Mammary epithelial cell (primary cell): ENCODE measurements around the gene NEO1.

Experiments used
- EZH2 ChIP-seq: IDR thresholded peaks from 2 replicates; pipeline ENCODE4 v1.6.1; 2012; ENCODE audit warnings: low read length, inconsistent platforms, borderline replicate concordance
- TF ChIP-seq, protein P1 (sequence below), 2 donors: IDR thresholded peaks in 1 of 2; conservative IDR thresholded peaks in 1 of 2; 2 replicates each; pipeline ENCODE4 v1.5.1; 2011 to 2012; ENCODE audit warnings: inconsistent platforms in 2 of 2, low read length in 2 of 2, mild to moderate bottlenecking in 2 of 2, control low read depth in 1 of 2, low read depth in 1 of 2; ENCODE audit not compliant: insufficient read depth in 1 of 2; ENCODE audit errors: extremely low read depth in 1 of 2

DNA sequence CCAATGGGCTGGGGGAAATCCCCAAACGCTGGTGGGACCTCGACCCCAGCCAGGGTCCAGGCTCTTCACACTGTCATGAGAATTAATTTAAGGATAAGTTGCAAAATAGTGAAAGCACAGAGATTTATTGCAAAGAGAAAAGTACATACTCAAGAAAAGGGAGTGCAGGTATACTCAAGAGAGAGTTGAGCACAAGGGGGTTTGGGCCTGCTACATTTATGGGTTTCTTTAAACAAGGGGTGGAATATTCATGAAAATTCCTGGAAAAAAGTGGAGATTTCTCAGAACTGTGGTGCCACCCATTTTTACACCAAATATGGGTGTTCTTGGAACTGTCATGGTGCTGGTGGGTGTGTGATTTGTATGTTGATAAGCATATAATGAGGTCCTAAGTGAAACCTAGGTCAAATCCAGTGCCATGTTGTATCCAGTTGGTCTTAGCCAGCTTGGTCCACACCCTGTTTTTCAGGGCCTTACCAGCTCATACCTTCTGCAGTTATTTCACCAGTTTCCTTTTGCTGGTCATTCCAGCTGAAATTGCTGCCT is 32.6 kb upstream of the NEO1 start:
- TF ChIP-seq, protein P1, sequence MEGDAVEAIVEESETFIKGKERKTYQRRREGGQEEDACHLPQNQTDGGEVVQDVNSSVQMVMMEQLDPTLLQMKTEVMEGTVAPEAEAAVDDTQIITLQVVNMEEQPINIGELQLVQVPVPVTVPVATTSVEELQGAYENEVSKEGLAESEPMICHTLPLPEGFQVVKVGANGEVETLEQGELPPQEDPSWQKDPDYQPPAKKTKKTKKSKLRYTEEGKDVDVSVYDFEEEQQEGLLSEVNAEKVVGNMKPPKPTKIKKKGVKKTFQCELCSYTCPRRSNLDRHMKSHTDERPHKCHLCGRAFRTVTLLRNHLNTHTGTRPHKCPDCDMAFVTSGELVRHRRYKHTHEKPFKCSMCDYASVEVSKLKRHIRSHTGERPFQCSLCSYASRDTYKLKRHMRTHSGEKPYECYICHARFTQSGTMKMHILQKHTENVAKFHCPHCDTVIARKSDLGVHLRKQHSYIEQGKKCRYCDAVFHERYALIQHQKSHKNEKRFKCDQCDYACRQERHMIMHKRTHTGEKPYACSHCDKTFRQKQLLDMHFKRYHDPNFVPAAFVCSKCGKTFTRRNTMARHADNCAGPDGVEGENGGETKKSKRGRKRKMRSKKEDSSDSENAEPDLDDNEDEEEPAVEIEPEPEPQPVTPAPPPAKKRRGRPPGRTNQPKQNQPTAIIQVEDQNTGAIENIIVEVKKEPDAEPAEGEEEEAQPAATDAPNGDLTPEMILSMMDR (conservative IDR thresholded peaks at IDR 0.05 in 1 of 2, IDR thresholded peaks at IDR 0.05 in 1 of 2; ENCODE audit: extremely low read depth in 1 of 2, insufficient read depth in 1 of 2, low read depth in 1 of 2, low read length in 2 of 2): no peak
- TF ChIP-seq EZH2: no peak
